HG03457 (cell line): ENCODE measurements around the gene COX8C.

Experiments
- ATAC-seq: cut with Tn5 transposase; IDR thresholded peaks from one replicate; pipeline ENCODE4 v1.9.1; 2021; ENCODE audit warnings: moderate number of reproducible peaks; ENCODE audit not compliant: unreplicated experiment

The COX8C gene

GRCh38 chr14:93346926-93347721, at the start of gene COX8C:
TSS of gene COX8C (plus strand) at chr14:93347182. CDS start at chr14:93347269, 87 bp downstream.
- no peak for ATAC-seq

- ATAC-seq: no peak
Measured at GRCh38 chr14:93299416-93299815, 47.6 kb upstream of the COX8C start.

GRCh38 chr14:93299866-93300265, 47.1 kb upstream of the COX8C start:
- no peak for ATAC-seq

- ATAC-seq: no peak
Measured at GRCh38 chr14:93301821-93302447, 45.0 kb upstream of the COX8C start.

GRCh38 chr14:93302688-93303581, 44.0 kb upstream of the COX8C start:
- ATAC-seq: no peak

- ATAC-seq: no peak
Measured at GRCh38 chr14:93303659-93304058, 43.3 kb upstream of the COX8C start.

GRCh38 chr14:93304771-93305170, 42.2 kb upstream of the COX8C start:
- ATAC-seq: no peak

GRCh38 chr14:93305725-93306418, 41.1 kb upstream of the COX8C start:
- ATAC-seq: no peak

GRCh38 chr14:93306812-93307211, 40.2 kb upstream of the COX8C start:
- no peak for ATAC-seq

GRCh38 chr14:93308686-93309345, 38.2 kb upstream of the COX8C start:
- no peak for ATAC-seq

- ATAC-seq: no peak
Measured at GRCh38 chr14:93309427-93309966, 37.5 kb upstream of the COX8C start.

- no peak for ATAC-seq
Measured at GRCh38 chr14:93311082-93311481, 35.9 kb upstream of the COX8C start.

GRCh38 chr14:93315575-93315974, 31.4 kb upstream of the COX8C start:
- ATAC-seq: no peak

GRCh38 chr14:93316716-93317115, 30.3 kb upstream of the COX8C start:
- ATAC-seq: no peak

GRCh38 chr14:93317210-93317874, 29.6 kb upstream of the COX8C start:
- no peak for ATAC-seq

- ATAC-seq: no peak
Measured at GRCh38 chr14:93317875-93318807, 28.8 kb upstream of the COX8C start.

- ATAC-seq: no peak
Measured at GRCh38 chr14:93318927-93319326, 28.1 kb upstream of the COX8C start.

GRCh38 chr14:93319494-93319893, 27.5 kb upstream of the COX8C start:
- ATAC-seq: no peak
